Right lobe of liver (tissue), 4 donors: ENCODE data around the gene COL4A3.

ENCODE experiments used
- CTCF ChIP-seq, 4 donors: fragments of 200-600 bp in 3 of 4; fragments of 450-650 bp in 1 of 4; IDR thresholded peaks; one replicate each; pipeline versions ENCODE4 v1.5.1 to v1.8.0; 2016 to 2022; ENCODE audit warnings: antibody characterized with exemption in 4 of 4, mild to moderate bottlenecking in 2 of 4
- POLR2A ChIP-seq: fragments of 450-650 bp; IDR thresholded peaks from one replicate; pipeline ENCODE4 v1.6.1; 2017; ENCODE audit warnings: antibody characterized with exemption, mild to moderate bottlenecking
- donor health status: DM: no; HTN: no; CAD: no.
- donor health status: DM: no; HTN: no; CAD: no.
- donor health status: DM: no; HTN: yes; CAD: no.

- TF ChIP-seq CTCF (IDR thresholded peaks at IDR 0.05) (no peak), POLR2A (no peak)
Measured at GRCh38 chr2:227146456-227146855, 18.0 kb upstream of the COL4A3 start.
